GM23248 (cell line): ENCODE measurements around the gene CNTN4.

Experiments used
- EZH2 ChIP-seq: fragments of 200-600 bp; sonication (generic); IDR thresholded peaks from 2 replicates; pipeline ENCODE4 v1.6.1; 2018; ENCODE audit warnings: antibody characterized with exemption, mild to moderate bottlenecking; ENCODE audit not compliant: insufficient read depth, poor library complexity, severe bottlenecking
- EZH2phosphoT487 ChIP-seq: fragments of 200-600 bp; sonication (generic); IDR thresholded peaks from 2 replicates; pipeline ENCODE4 v1.6.1; 2018; ENCODE audit warnings: antibody characterized with exemption, moderate library complexity, mild to moderate bottlenecking, low read depth; ENCODE audit not compliant: insufficient read depth

- TF ChIP-seq EZH2 (no peak), EZH2phosphoT487 (no peak)
Measured at GRCh38 chr3:3053974-3054373, 955.3 kb downstream of the CNTN4 start.
